DMS153 (cell line): ENCODE data around the gene ZEB2.

ENCODE experiments used
- DNase-seq: peaks from one replicate; lab custom pipeline; 2025; lab: John Stamatoyannopoulos, UW

Gene ZEB2

DNA sequence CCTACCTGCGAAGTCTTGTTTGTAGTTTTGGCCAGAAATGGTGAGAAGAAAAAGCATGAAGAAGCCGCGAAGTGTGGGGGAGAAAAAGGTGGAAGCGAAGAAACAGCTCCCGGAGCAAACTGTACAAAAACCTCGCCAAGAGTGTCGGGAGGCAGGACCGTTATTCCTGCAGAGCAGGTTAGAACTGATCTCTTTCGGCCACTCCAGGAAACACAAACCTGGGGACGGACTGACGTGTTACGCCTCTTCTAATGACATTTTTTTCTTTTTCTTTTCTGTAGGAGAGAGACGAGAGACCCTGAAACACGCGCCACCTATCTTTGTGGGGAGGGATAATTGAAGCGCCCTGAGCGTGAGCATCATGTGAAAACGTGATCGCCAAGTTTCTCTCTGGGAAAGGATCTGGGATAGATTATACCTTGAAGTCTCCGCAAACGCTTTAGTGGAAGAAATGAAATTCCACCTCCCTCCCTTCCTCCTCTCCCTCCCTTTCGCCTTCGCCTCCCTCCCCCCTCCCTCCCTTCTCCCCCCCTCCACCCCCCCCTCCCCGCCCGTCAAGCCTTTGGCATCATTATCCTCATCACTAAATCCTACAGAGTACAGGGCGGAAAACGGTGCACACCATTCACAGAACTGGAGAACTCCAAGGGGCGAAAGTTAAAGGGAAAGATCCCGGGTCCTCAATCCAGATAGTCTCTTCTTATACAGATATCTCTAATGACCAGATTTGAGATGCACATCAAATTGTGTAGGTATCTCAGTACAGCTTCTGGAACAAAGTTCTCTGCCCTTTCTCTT lies at the start of gene ZEB2:
ZEB2 (minus strand) TSS at position 186 of the 798 bp plus-strand sequence. CDS start 2,769 bp downstream, outside the sequence.
- DNase-seq = no peak

DNA sequence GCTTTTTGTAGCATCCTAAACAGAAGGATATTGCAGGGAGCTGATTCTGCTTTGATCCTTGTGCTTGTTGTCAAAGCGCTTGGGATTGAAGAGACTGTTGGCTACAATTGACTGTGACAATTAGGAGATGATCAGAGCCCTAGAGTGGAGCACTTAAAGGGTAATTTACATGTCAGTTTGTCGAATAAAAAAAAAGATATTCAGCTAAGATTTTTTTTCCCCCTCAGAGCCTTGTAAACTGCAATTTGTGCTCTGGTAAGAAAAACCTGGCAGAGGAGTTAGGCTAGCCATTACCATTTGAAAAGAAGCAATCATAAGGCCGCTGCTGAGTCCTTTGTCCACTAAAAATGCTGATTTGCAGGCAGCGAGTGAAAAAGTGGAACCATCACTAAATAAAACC lies 47.8 kb upstream of the ZEB2 start:
- DNase-seq = no peak

DNA sequence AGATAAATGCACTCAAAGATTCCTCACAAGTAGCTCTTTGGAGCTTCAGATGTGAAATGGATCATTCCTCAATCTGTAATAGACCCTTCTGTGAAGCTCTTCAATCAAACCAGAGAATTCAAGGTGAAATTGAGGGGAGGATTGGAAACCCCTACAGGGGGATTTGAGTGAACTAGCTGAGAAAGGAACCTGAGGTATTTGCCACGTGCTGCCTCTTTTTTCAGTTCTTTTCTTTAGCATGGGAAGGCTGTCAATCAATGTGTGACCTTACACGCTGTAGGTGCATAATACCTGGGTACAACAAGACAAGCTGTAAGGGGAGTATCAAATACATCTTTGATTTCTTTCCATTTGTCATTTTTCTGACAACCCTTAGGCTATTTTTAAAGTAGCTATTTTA lies 46.5 kb upstream of the ZEB2 start:
- no peak for DNase-seq

DNA sequence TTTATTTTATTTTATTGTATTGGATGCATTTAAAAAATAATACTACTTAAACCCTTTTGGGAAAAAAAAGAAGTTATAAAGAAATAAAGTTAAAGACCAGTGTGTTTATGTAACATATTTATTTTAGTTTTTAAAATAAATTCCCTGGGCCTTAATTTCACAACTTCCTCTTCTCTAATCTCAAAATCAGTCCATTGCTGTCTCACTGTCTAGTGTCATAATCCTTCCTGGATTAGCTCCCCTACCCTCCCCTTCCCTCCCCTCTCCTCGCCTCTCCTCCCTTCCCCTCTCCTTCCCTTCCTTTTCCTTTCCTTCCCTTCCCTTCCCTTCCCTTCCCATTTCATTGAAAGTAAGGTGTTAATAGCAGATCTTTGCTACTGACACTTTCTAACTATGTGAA lies 40.3 kb upstream of the ZEB2 start:
- no peak for DNase-seq

DNA sequence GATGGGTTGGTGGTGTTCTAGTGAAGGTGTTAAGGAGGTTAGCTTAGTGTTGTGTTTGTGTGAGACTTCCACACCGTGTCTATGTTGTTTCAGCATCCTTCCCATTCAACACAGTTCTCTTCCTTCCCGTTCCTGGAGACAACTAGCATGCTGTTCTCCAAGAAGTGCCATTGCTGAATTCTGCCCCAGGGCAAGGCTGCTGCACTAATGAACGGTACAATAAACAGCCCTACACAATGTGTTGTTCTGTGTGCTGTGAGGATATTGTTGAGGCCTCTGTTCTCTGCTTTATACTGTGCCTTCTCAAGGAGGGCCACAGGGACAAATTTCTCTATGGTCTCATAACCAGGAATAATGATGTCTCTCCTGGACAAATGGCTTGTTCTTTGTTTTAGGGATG lies 39.8 kb upstream of the ZEB2 start:
- DNase-seq = no peak

DNA sequence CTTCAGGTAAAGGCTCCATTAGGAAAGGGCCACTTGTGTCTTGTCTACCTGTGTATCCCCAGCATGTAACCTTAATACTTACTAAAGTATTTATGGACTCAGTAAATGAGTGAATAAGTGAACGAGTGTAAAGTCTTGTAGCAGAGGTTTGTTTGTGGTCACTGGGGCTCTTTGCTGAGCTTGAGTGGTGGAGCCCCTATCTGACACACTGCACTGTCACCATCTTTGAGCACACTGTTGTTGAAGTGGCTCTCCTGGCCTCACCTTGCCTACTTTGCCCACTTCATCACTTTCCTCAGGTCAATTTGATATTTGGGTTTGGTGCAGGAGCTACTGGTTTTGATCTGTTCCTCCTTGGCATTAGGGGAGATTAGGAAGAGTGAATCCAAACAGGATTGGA lies 39.3 kb upstream of the ZEB2 start:
- no peak for DNase-seq

DNA sequence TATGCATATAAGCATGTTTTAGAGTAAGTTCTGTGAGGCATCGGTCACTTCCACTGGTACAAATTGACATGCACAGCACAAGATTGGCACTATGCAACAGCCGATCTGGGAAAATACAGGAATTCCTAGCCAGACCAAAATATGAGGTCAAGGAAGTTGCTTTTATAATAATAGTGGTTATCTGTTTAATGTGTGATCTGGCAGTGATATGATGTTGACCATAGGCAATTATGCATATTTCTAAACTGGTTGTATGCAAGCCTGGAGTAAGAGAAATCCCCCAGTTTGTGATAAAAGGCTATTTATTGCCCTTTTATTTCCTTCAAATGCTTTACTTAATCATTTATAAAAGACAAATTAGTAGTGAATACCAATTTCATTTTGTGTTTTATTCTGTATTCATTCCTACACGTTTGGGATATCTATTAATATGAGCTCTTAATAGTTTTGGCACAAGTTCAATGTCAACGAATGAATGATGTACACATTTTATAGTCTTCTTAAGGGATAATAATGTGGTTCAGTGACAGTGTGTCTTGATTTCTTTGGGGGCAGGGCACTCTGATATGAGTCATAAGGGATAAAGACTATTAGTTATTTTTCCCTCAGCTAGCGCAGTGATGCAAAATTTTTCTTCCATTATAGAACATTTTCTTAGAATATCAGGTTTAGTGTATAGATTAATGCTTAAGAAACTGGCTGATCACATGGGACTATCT lies 34.7 kb upstream of the ZEB2 start:
- peak; percentile 5 for DNase-seq

DNA sequence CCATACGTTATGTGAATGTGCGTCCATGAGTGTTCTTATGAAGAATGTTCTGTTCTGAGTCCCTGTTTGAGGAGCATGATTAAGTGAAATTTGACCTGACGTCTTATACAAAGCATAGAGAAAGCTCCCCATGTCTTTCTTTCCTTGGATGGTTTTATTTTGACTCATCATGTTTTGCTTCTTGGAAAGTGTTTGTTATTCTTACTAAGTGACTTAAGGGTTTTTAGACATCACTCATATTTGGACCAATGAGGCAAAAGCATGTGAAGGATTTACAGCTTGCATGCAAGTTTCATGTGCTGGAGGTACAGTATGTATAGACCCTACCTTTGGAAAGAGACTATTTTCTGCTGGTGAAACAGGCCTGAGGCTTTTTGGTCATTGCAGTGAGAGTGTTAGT lies 33.5 kb upstream of the ZEB2 start:
- no peak for DNase-seq

DNA sequence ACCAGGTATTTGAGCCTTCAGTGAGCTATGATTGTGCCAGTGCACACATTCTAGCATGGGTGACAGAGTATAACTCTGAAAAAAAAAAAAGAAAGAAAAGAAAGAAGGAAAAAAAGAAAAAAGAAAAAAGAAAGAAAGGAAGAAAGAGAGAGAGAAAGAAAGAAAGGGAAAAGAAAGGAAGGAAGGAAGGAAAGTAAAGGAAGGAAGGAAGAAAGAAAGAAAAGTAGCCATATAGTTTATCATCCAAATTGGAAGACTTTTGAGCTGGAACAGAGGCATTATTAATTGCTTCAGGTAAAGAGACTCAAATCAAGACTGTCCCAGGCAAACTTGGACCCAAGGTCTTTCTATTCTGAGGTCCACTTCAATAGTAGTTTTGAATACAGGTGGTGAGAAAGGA lies 32.9 kb upstream of the ZEB2 start:
- no peak for DNase-seq

DNA sequence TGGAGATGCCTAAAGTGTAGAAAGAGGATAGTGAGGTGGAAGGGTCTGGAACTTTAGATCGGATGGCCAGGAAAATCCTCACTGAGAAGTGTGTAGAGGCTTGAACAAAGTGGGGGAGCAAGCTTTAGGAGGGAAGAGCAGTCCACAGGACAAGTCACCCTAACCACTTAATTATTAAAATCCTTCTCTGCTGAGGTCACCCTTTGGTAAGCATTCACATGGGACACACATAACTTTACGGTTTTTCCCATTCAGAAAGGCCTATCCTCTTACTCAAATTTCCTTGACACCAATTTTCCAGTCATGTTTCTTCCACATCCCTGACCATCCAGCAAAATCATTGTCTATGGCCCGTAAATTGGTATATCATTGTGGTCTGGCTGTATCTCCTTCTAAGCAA lies 31.0 kb upstream of the ZEB2 start:
- DNase-seq = no peak

DNA sequence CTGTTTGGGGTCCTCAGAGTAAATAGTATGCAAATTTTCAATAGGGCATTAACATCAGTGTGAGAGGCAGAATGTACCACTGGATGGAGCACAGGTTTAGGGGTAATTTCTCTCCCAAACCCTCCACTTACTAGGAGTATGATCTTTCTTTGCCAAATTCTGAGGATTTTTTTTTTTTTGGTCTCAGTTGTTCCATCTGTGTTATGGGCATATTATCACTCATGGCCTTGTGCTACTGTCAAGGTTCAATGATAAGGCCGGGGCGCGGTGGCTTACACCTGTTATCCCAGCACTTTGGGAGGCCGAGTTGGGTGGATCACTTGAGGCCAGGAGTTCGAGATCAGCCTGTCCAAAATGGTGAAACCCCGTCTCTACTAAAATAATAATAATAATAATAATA lies 30.2 kb upstream of the ZEB2 start:
- no peak for DNase-seq

DNA sequence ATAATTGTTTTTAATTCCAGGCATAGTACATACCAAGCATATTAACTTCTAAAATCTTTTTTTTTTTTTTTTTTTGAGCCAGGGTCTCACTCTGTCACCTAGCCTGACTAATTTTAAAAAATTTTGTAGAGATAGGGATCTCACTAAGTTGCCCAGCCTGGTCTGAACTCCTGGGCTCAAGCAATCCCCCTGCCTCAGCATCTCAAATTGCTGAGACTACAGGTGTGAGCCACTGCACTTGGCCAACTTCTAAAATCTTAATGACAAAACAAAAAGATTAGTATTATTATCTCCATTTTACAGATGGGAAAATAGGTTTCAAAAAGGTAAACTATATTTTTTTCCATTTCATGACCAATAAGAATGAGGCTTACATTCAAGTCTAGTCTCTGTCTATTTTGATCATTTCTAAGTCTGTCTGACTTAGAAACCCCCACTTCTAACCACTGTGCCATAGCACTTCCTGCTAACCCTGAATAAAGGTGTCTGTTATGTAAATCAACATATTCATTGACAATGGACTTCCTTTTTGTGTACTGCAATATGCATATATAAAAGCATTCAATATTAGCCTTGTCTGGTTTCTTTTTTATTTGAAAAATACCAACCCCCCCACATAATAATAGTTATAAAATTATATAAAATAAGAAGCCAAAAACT lies 28.7 kb upstream of the ZEB2 start:
- no peak for DNase-seq

DNA sequence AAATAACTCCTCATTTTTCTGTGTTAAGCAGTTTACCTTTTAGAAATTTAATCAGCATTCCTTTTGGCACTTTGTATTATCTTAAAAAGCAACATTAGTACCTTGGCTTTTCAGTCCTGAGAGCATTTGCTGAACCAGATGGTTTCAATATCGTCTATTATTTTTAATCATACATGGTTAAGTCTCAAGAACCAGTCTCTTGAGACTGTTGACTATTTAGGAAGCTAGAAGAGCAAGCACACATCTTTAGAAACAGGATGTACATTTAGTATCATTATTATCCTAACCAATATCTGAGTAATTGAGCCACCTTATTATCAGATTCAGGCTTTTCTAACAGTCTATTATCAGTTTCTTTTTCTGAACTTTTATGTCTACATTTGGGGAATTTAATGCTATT lies 28.2 kb upstream of the ZEB2 start:
- no peak for DNase-seq

DNA sequence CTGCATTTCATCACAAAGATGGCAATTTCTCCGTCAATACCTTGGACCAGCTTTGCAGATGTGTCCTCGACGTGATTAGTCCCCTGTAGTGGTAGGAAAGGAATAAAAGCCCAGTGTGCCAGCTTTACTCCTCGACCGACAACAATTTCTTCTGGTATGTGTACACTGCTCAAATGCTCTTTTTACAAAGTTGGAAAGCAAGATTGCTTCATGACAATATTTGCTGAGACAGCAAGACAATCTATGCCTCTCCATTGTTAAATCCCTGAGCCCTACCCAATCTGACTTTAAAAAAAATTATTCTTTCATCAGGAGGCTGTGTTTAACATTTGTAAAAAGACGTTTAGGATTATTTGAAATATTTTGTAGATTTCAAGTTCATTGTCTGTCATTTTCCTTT lies 27.6 kb upstream of the ZEB2 start:
- DNase-seq = no peak

DNA sequence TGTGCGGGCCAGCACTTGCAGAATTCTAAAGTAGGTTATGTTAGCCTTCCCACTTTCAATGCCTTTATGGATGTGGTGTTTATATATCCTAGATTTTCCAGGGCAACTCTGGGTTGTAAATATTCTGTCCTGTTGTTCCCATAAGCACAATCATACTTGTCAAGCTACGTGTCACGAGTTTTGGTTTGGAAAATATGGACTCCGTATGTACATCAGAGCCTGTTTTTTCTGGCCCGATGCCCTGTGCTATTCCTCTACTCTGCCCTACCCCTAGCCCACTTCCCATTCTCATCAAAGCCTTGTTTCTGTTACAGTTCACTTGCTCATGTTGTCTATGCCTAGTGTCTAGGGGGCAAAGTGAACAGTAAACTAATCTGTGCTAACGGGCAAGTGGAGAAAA lies 27.0 kb upstream of the ZEB2 start:
- DNase-seq = no peak

DNA sequence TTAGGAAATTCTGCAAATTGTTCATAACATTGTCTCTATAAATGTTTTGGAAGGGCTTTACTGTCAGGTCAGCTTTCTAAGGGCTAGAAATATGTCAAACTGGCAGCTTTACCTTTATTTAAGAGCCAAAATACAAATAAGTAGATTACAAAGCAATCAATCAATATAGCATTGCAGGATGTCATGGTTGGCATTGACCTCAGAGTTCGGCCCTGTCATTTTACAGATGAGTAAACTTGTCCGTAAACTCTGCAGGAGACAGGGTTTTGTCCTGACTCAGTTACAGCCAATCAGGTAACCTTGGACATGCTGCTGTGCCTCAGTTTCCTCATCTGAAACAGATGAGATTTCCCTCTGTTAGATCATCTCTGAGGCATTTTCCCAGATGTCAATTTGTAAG lies 25.9 kb upstream of the ZEB2 start:
- DNase-seq = no peak

DNA sequence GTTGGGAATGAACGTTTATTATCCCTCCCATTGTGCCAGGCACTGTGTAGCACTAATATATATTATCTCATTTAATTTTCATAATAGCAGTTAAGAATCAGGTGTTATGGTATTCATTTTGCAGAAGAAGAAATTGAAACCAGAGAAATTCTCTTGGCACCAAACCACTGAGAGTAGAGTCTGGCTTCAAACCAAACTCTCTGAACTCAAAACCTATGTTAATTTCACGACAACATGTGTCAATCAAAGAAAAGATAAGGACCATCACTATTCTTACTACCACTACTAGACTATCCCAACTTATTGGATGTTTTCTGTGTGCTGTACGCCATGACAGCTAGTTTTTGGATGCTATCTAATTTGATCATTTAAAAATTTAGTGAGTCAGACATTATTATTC lies 24.1 kb upstream of the ZEB2 start:
- no peak for DNase-seq

DNA sequence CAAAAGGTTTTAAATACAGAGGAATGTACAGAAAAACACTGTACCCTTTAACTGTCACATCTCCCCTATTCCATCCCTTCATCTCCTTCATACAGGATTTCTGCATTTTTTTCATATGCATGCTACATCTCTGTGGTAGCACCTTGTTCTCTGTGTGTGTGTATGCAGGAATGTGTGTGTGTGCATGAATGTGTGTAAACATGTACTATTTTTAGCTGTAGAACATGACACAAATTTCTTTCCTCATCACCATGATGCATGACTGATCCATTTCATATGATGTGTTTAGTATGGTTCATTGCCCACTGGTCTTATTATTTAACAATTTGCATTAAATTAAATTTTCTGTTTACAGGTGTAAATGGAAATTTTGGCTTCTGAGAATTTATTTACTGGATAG lies 21.5 kb upstream of the ZEB2 start:
- no peak for DNase-seq

DNA sequence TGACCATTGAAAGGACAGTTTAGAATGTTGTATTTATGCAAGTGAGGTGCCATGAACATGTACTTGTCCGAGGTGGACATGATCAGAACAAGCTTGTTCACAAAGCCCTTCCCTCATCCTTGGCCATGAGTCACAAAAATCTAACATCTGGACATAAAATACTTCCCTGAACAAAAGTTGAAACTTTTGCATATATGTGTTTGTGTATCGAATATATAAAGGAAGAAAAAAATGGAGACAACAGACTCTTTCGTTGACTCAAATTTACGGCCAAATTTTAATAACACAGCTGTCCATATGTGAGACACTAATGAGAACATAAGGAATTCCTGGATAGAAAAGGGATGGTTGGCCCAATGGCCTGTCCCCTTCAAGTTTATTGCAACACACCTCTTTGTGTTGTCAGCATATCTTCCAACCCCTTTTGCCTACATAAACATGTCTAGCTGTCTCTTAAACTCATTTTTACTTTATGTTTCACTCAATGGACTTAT lies 19.4 kb upstream of the ZEB2 start:
- no peak for DNase-seq

DNA sequence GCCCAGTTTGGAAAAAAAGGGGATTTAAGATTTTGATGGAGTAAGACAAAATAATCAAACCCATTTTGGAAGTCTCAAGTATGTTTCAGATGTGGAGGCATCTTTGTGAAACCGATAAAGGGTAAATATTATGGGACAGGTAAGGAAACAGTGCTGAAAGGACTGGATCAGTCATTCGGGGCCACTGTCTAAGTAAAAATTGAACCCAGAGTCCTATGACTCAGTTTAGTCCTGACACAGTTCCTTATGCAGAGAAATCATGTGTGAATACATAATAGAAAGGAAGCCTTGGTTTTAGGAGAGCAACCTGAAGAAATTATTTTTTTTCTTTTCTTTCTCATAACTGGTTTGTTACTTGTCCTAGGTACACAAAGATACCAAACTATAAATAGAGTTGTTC lies 15.4 kb upstream of the ZEB2 start:
- no peak for DNase-seq

DNA sequence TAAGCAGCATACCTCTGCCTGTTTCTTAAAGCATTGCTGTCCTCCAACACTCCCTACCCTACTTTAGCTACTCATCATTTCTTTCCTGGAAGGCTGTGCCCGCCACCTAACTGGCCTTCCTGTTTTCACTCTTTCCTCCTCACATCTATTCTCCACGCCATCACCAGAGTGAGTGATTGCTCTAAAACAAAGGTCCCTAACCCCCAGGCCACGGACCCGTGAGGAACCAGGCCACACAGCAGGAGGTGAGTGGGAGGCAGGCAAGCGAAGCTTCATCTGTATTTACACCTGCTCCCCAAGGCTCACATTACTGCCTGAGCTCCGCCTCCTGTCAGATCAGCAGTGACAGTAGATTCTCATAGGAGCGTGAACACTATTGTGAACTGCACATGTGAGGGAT lies 13.3 kb upstream of the ZEB2 start:
- no peak for DNase-seq

DNA sequence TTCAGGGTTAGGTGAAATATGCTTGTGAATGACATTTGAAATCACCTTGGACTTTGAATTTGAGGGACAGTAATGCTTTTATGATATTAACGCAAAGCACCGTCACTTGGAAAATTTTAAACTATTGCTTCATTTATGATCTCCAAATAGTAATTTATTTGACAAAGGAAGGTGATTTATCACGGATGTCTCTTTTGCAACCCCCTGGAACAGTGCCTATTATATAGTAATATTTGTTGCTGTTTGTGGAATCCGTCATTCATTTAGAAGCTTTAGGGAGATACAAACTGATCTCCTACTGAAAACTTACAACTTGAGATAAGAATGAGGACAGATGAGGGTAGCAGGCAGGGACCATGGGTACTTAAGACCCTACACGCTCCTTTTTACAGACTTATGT lies 10.7 kb upstream of the ZEB2 start:
- no peak for DNase-seq

DNA sequence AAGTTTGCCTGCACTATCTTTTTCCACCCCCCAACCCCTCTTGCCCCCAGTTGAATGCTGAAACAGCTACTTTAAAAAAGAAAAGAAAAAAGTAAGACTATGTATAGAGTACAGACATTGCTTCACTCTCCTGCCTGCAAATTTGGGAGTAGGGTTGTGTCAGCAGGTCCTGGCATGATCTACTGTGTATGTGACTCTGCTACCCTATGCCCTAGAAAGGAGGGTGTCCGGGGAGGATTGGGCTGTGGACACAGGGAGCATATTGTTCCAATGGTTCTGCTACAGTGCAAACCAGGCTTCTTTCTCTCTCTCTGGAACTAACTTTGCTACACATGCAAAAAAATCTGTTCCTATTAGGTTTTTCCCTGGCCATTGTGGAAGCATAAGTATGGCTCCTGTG lies 9.9 kb upstream of the ZEB2 start:
- DNase-seq = no peak
